Stimulated activated CD4-positive, alpha-beta T cell treated with anti-CD3 and anti-CD28 coated beads, Interleukin-15, amount 100 ng/mL, for 1 hour (primary cell): Measurements from ENCODE around the gene C3orf70.

Experiments used
- DNase-seq, 2 donors: peaks; one replicate each; pipeline ENCODE4 v3.0.0-alpha.2; 2020; ENCODE audit warnings: low read depth in 1 of 2, low spot score in 1 of 2

C3orf70 gene

GRCh38 chr3:185152410-185153170 is at the start of gene C3orf70:
Gene C3orf70, minus strand, starts transcription at chr3:185153060. Its CDS starts 237 bp downstream, at chr3:185152823.
- DNase-seq: no peak

GRCh38 chr3:185200639-185201038 is 47.8 kb upstream of the C3orf70 start:
- no peak for DNase-seq

- no peak for DNase-seq
Measured at GRCh38 chr3:185199671-185200070, 46.8 kb upstream of the C3orf70 start.

GRCh38 chr3:185199206-185199605 is 46.3 kb upstream of the C3orf70 start:
- no peak for DNase-seq

GRCh38 chr3:185197068-185197467 is 44.2 kb upstream of the C3orf70 start:
- DNase-seq: no peak

GRCh38 chr3:185195652-185196051 is 42.8 kb upstream of the C3orf70 start:
- no peak for DNase-seq

GRCh38 chr3:185188816-185189215 is 36.0 kb upstream of the C3orf70 start:
- DNase-seq: no peak

- no peak for DNase-seq
Measured at GRCh38 chr3:185187391-185187790, 34.5 kb upstream of the C3orf70 start.

GRCh38 chr3:185176750-185177359 is 24.0 kb upstream of the C3orf70 start:
- DNase-seq: no peak

- DNase-seq: no peak
Measured at GRCh38 chr3:185175370-185175987, 22.6 kb upstream of the C3orf70 start.

GRCh38 chr3:185172086-185173049 is 19.5 kb upstream of the C3orf70 start:
- no peak for DNase-seq

GRCh38 chr3:185164428-185165217 is 11.8 kb upstream of the C3orf70 start:
- no peak for DNase-seq

- DNase-seq: no peak
Measured at GRCh38 chr3:185162634-185163033, 9.8 kb upstream of the C3orf70 start.

- no peak for DNase-seq
Measured at GRCh38 chr3:185161761-185162160, 8.9 kb upstream of the C3orf70 start.

- DNase-seq: no peak
Measured at GRCh38 chr3:185157347-185157746, 4.5 kb upstream of the C3orf70 start.

- DNase-seq: no peak
Measured at GRCh38 chr3:185155678-185156077, 2.8 kb upstream of the C3orf70 start.

- DNase-seq: no peak
Measured at GRCh38 chr3:185153861-185154629, 1.2 kb upstream of the C3orf70 start.

- no peak for DNase-seq
Measured at GRCh38 chr3:185153171-185153771, 411 bp upstream of the C3orf70 start.

GRCh38 chr3:185151964-185152409 is 873 bp downstream of the C3orf70 start:
- DNase-seq: no peak
